Right ventricle myocardium superior (tissue), 1 donor: ENCODE results near the gene CELF5. TPM values are rescaled to one million over a fixed set of nuclear protein-coding genes. Genes with fewer than 3 reads are reported as not detected.
"Not testable (repeated sequence)": the region's sequence is repeated elsewhere in the genome, so short reads cannot be mapped to it uniquely, and the experiment has no call there.

Source experiments
- ATAC-seq: fragments of 200-7000 bp; cut with Tn5 transposase; one replicate; pipeline ENCODE4 v1.9.1; 2020; ENCODE audit warnings: mild to moderate bottlenecking; ENCODE audit not compliant: poor library complexity
- DNase-seq: peaks from one replicate; pipeline ENCODE4 v3.0.0-alpha.2; 2020
- intact Hi-C: fragments of 100-400 bp; cut with DNase I; formaldehyde crosslinking; loops from one replicate; pipeline ENCODE4 v1.11.2; 2022
- total RNA-seq: library from RNA; stranded (reverse); fragmentation: NEBNext Ultra II Directional; extraction: Animal tissue kit (Norgen Biotek cat#: 25700); gene quantifications from one replicate; pipeline ENCODE4 v1.2.1, GENCODE V29; 2021
- donor health status: DM: no; HTN: yes; CAD: no; lungs with severe emphysema.

Gene CELF5
- total RNA-seq, 1 donor from 2014 or later, result not detected

- intact Hi-C loops, result no loop called here
- no peak for DNase-seq
- no peak for ATAC-seq
Observed at GRCh38 chr19:3229888-3230496, 5.5 kb downstream of the CELF5 start.

- intact Hi-C loops, result no loop called here
- no peak for DNase-seq
- no peak for ATAC-seq
Observed at GRCh38 chr19:3231288-3231687, 6.8 kb downstream of the CELF5 start.

DNA sequence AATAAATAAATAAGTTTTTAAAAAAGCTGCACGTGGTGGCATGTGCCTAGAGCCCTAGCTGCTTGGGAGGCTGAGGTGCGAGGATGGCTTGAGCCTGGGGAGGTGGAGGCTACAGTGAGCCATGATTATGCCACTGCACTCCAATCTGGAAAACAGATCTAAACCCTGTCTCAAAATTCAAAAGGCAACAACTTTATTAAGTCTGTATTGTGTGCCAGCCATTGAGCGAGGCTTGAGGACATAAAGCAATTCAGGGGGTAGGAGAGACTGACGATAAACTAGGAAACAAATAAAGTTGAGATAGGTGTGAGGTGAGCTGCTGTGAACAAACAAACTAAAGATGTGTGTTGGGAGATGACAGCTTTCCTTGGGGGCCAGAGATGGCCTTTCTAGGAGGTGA, 8.7 kb downstream of the CELF5 start:
- intact Hi-C loops, result no loop called here
- ATAC-seq (no peak), DNase-seq (no peak)

GRCh38 chr19:3233831-3234230, 9.4 kb downstream of the CELF5 start:
- intact Hi-C loops, result no loop called here

DNA sequence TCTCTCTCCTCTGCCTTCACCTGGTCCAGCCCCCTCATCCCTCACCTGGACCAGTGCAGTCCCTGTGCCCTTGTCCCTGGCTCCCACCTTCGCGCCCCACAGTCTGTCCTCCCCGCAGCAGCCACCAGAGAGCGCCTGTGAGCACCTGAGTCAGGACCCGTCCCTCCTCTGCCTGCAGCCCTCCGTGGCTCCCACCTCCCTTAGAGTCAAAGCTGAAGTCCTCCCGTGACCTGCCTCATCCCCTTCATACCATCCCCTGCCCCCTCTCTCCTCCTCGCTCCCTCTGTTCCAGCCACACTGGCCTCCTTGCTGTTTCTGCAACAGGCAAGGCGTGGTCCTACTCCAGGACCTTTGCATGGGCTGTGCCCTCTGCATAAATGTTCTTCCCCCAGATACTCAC, 10.3 kb downstream of the CELF5 start:
- intact Hi-C loops, result no loop called here
- DNase-seq, result no peak

More at GRCh38 chr19:3233831-3234230, 9.4 kb downstream of the CELF5 start:
- no peak for ATAC-seq
- DNase-seq, result no peak

DNA sequence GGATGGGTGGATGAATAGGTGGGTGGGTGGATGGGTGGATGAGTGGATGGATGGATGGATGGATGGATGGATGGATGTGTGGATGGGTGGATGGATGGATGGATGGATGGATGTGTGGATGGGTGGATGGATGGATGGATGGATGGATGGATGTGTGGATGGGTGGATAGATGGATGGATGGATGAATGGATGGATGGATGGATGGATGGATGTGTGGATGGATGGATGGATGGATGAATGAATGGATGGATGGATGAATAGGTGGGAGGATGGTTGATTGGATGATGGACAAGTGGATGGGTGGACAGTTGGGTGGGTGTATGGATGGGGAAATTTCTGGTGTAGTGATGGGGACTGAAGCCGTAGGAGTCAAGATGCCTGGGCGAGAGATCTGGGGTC, 11.1 kb downstream of the CELF5 start:
- DNase-seq, ATAC-seq, intact Hi-C loops: not testable (repeated sequence)

More for the DNA sequence above, 10.3 kb downstream of the CELF5 start:
- ATAC-seq, result no peak

GRCh38 chr19:3236272-3236671, 11.8 kb downstream of the CELF5 start:
- DNase-seq (no peak), ATAC-seq (no peak)
- intact Hi-C loops, result no loop called here

GRCh38 chr19:3238066-3238561, 13.7 kb downstream of the CELF5 start:
- intact Hi-C loops, result no loop called here
- ATAC-seq, result no peak
- no peak for DNase-seq

DNA sequence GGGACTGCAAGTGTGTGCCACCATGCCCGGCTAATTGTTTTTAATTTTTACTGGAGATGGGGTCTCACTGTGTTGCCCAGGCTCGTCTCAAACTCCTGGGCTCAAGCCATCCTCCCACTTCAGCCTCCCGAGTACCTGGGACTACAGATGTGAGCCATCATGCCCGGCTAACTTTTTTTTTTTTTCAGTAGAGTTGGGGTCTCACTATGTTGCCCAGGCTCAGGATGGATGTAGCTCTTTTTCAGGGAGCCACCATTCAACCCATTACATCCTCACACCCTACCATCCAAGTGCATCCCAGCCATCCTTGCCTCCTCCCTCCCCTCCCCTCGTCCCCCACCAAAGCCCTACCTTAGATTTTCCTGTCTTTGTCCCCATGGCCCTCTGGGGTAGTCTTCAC, 14.9 kb downstream of the CELF5 start:
- ATAC-seq (no peak), DNase-seq (no peak)

GRCh38 chr19:3243819-3244700, 19.6 kb downstream of the CELF5 start:
- ATAC-seq, result no peak
- intact Hi-C loops, result no loop called here
- no peak for DNase-seq

More for the DNA sequence above, 14.9 kb downstream of the CELF5 start:
- intact Hi-C loops, result no loop called here

- DNase-seq, result no peak
- ATAC-seq, result no peak
- intact Hi-C loops, result no loop called here
Observed at GRCh38 chr19:3245050-3245449, 20.6 kb downstream of the CELF5 start.

DNA sequence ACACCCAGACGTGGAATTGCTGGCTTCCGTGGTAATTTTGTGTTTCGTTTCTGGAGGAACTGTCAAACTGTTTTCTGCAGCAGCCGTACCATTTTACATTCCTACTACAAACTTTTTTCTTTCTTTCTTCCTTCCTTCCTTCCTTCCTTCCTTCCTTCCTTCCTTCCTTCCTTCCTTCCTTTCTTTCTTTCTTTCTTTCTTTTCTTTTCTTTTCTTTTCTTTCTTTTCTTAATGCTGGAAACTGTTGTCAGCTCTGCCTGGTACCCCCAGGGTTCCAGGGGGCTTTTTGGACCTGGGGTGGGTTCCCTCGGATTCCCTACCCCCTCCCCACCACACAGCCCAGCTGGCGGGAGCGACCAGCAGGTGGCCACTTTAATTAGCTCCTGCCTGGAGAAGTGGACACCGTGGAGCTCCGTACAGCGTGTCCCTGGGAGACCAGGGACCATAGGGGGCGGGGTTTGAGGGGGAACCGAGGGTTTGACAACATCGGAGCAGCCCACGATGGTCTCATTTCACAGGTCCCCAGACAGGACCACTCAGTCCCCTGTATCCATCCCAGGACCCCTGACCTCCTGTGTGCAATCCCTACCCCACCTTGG, 24.4 kb downstream of the CELF5 start:
- intact Hi-C loops, result no loop called here
- DNase-seq, result no peak
- no peak for ATAC-seq

GRCh38 chr19:3249408-3249807, 24.9 kb downstream of the CELF5 start:
- ATAC-seq (no peak), DNase-seq (no peak)
- intact Hi-C loops, result no loop called here

GRCh38 chr19:3250675-3251074, 26.2 kb downstream of the CELF5 start:
- intact Hi-C loops, result no loop called here
- no peak for DNase-seq
- ATAC-seq, result no peak

DNA sequence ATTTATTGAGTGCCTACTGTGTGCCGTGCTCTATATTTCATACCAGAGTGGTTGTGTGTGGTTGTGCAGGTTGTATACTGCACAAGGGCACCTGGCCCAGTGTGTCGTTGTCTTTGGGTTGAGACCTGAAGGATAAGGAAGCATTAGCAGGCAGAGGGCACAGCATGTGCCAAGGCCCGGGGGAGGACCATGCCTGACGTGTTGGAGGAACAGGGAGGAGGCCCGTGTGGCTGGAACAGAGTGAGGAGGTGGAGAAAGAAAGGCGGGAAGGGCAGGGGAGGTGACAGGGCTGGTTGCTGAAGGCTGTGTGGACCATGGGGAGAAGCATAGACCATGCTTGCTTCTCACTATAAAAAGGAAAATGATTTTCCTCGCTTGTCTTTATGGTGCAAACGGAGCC, 26.8 kb downstream of the CELF5 start:
- no peak for DNase-seq
- intact Hi-C loops, result no loop called here
- no peak for ATAC-seq

GRCh38 chr19:3252650-3253049, 28.2 kb downstream of the CELF5 start:
- DNase-seq (no peak), ATAC-seq (no peak)
- intact Hi-C loops, result no loop called here

DNA sequence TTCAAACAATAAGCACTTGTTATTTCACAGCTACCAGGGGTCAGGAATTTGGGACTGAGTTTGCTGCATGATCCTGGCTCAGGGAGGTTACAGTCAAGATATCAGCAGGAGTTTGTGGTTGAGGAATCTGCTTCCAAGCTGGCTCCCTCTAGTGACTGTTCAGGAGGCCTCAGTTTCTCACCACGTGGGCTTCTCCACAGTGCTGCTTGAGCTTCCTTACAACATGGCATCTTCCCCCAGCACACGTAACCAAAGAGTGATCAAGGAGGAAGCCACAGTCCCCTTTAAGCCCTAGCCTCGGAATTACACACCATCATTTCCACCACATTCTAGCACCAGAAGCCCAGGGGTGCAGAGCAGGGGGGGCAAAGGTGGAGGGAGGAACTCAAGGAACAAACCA, 28.8 kb downstream of the CELF5 start:
- intact Hi-C loops, result no loop called here
- DNase-seq, result no peak
- ATAC-seq, result no peak

- intact Hi-C loops, result no loop called here
- ATAC-seq, result no peak
Observed at GRCh38 chr19:3254520-3254919, 30.1 kb downstream of the CELF5 start.

DNA sequence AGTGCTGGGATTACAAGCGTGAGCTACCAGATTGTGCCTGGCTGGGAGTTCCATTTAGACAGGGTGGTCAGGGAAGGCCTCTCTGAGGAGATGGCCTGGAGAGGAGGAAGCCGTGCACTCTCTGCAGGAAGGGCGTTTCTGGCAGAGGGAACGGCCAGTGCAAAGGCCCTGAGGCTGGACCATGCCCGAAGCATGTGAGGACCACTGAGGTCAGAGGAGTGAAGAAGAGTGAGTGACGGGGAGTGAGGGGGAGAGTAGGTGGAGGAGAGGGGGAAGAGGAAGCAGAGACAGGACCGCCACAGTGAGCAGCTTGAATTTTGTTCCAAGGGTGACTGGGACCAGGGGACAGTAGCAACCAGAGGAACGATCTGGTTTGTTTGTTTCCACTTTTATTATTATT, 32.6 kb downstream of the CELF5 start:
- ATAC-seq (no peak), DNase-seq (no peak)
- intact Hi-C loops, result no loop called here

More at GRCh38 chr19:3254520-3254919, 30.1 kb downstream of the CELF5 start:
- DNase-seq, result no peak

DNA sequence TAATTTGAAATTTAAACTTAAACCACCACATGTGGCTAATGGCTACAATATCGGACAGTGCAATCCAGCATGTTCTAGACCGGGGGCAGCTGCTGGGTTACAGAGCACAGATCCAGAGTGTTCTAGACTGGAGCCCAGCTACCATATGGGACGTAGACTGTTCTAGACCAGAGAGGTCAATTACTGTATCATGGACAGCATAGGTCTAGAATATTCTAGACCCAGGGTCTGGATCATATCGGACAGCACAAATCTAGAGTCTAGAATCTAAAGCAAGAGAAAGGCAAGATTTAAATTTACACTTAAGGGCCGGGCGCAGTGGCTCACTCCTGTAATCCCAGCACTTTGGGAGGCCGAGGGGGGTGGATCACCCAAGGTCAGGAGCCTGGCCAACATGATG, 37.9 kb downstream of the CELF5 start:
- intact Hi-C loops, result no loop called here
- DNase-seq (no peak), ATAC-seq (no peak)
